Right renal pelvis (tissue), 4 donors: Measurements from ENCODE around the gene ITIH5. TPM values are rescaled to one million over a fixed set of nuclear protein-coding genes. Genes with fewer than 3 reads are reported as not detected.

Experiments used
- DNase-seq, 4 donors: peaks; one replicate each; pipeline ENCODE4 v3.0.0-alpha.2; 2013; ENCODE audit warnings: low read depth in 4 of 4, low spot score in 3 of 4, missing footprints in 1 of 4
- polyA plus RNA-seq, 4 donors: library from polyadenylated mRNA; unstranded; fragments of 120-200 nt; gene quantifications; one replicate each; pipeline ENCODE4 v1.2.1, GENCODE V29; 2013; ENCODE audit not compliant: insufficient read length in 4 of 4

The ITIH5 gene
- polyA plus RNA-seq, 4 donors: 22.0 to 29.1 (median 26.6) TPM

DNA sequence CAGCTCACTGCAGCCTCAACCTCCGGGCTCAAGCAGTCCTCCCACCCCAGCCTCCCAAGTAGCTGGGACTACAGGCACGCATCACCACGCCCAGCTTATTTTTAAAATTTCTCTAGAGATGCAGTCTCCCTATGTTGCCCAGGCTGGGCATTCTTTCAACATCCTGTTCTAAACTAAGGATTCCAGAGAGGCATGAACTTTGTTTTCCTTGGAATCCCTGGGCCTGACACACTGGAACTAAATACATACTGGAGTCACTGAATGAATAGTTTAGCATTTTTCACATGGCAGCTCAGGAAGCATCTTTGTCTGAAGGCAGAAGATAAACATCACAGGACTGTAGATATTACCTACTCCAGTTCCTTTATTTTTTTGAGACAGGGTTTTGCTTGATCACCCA is 108.7 kb downstream of the ITIH5 start:
- no peak for DNase-seq

GRCh38 chr10:7553531-7553930 is 113.2 kb downstream of the ITIH5 start:
- DNase-seq: no peak

DNA sequence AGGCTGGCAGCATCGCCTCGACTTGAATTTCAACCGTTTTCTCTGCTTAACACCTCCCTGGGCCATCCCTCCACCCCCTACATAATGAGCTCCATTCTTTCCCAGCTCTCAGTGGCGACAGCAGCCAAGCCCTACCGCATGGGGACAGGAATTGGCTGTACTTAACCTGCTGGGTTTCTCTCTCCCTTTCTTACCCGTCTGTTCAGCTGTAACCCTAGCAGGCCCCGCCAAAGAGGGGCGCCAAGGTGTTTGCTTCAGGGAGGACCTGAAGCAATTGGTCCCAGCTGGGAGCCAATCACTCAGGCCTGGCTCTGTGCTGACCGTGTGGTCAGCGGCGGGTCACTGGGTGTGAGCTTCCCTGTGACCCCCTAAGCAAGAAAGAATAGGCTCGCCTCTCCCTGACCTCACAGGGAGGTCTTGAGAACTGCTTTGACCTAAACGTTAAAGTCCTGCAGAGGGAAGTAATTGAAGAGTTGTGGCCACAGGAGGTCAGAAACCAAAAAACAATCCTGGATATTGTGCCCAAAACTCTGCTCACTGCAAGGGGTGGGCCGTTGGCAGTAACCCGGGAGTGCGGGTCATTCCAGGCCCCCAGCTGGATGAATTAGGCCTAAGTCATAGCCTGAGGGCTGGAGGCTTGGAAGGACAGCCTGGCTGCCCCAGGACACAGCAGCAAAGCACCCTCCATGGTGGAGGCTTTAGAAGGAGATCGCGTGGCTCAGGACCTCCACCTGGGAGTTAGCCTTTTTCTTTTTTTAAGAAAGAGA is 114.6 kb downstream of the ITIH5 start:
- no peak for DNase-seq

DNA sequence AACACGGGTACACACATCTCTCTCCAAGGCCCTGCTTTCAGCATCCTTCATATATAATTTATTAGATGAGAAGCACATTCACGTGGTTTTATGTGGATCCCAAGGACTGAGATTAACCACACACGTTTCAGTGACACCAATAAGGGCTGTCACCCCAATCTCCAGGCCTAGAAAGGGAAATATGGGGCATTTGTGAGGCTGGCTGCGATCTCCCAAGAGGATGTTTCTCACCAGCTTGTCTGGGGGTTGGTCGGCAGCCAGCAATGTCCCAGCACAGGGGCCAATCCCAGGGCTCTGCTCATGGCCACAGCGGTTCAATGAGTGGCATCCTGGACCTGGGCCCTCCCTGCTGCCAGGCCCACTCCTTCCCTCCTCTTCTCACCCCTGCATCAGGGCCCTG is 115.5 kb downstream of the ITIH5 start:
- DNase-seq: no peak

DNA sequence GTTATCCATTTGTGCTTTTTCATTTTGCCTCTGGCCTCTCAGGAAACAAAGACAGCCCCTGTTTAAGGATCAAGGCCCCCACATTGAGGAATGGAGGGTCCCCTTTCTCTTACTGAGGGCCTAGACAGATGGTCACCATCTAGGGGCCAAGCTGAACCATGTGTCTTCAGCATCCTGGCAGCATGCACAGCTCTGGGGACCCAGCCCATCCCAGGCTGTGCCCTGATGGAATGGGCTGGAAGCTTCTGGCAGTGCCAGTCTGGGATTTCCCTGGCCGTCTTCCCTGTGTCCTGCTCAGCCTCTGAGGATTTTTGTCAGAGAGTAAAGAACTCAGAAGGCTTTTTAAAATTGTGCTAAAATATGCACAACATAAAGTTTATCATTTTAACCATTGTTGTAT is 116.8 kb downstream of the ITIH5 start:
- DNase-seq: no peak

GRCh38 chr10:7547829-7548228 is 118.9 kb downstream of the ITIH5 start:
- no peak for DNase-seq

DNA sequence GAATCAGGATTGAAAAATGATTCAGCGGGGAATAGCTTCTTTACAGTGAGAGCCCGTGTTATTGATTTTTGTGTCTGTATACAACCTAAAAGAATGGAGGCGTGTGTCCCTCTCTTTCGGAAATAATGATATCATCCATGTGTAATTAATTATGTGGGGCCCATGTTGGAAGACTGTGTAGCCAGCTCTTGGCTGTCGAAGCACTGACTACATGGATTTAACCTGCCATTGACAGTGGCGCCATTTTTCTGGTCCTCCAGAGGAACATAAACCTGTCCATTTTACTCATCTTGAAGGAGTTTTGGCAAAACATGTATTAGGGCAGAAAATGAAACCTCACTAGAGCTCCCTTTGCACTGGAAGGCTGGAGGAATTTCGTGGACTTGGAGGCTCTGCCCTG is 119.6 kb downstream of the ITIH5 start:
- no peak for DNase-seq

DNA sequence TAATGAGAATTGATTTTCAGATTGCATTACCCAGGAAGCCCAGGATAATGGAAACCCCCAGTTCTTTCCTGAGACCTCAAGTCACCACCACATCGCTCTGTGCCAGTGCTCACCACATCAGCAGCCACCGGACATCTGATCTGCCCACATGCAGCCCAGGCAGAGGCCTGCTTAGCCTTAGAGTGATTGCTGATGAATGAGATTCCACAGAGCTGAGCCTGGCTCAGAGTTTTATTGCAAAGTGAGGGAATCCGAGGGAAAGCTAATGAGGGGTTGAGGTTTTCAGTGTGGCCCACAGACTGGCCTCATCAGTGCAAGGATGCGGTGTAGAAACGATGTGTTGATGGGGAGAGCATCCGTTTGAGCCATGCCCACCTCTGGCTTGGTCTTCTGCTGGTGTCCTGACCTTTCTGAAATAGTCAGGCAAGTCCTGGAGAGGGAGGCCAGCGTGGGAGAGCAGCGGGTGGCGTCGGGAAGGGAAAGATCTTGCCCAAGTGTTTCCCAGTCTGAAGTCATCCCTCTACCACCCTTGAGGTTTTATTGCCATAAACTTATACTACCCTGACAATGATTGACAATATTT is 120.3 kb downstream of the ITIH5 start:
- DNase-seq: no peak

GRCh38 chr10:7545792-7546191 is 121.0 kb downstream of the ITIH5 start:
- DNase-seq: no peak

DNA sequence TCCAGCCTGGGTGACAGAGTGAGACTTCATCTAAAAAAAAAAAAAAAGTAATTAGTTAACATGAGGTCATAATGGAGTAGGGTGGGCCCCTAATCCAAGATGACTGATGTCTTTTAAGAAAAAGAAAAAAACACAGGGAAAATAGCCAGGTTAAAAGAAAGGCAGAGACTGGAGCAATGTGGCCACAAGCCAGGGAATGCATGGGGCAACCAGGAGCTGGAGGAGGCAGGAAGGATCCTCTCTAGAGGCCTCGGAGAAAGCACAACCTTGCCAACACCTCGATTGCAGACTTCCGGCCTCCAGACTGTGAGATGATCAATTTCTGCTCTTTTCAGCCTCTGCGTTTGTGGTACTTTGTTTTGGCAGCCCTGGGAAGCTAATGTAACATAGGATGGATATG is 121.5 kb downstream of the ITIH5 start:
- no peak for DNase-seq

GRCh38 chr10:7544203-7544602 is 122.6 kb downstream of the ITIH5 start:
- no peak for DNase-seq

DNA sequence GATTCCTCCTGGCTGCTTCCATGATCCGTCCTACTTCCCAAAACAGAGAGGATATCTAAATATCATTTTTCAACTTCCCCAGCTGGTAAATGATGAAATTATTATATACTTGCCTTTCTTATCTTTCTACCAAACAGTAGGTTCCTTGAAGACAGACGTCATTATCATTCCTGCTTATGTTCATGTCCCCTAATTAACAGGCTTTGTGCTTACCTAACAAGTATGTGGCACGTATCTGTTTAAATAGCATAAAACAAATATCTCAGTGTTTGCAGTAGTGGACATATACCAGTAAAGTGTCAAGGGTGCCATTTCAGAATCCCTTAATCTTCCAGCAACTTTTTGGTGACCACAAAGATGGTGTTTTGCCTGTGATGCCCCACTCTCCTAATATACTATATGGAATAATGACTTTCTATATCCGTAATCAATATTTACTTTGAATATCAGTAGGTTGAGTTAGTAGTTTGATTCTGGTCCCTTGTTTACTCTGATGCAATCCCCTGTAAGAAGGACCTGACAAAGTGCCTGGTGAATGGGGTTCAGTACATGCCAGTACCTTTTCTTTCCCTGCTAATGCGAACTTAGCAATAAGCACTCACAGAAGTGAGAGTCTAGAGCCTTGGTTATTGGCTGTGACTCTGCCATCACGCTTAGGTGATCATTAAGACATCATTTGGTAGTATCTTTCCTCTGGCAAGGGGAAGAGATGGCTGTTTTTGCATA is 124.4 kb downstream of the ITIH5 start:
- no peak for DNase-seq

DNA sequence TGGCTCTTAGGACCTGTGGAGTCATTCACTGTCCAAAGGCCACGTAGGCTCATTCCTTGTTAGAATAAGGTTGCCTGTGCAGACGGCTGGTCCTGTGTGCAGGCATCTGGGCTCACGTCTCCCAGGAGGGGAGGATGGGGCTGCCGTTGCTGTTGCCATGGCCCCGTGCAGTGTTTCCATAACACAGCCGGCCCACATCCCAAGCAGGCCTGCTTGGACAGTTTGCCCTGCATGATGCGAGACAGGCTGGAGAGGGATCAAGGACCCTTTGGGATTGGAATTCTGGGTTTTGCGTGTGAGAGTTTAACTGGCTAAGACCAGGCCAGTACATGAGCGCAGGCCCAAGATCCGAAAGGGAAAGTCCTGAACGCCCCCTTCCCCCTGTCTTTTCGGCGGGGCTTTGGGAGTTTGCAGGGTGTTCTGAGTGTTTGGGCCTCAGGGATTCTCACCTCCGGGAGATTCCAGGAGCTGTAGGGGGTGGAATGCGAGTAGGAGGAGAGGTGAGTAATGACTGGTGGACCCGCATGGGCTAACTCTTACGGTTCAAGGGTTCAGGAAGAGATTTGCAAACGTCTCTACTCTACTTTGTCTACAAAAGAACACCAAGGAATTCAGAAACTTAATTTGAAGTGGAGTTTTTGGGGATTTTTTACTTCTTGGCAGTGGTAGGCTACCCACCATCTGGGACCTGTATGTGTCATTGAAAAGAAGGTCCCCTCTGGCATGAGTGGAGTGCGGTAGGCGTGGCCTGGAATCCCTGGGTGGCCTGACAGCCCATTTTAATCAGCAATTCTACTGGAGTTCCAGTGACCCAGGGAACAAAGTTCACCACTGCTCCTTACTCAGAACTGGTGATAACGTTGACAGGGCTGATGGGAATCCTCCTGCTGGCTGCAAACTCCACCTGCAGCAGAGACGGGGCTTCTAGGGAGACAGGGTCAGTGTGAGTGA is 125.4 kb downstream of the ITIH5 start:
- DNase-seq: peak in 3 of 4 donors; percentile 45 to 60 (median 47)

DNA sequence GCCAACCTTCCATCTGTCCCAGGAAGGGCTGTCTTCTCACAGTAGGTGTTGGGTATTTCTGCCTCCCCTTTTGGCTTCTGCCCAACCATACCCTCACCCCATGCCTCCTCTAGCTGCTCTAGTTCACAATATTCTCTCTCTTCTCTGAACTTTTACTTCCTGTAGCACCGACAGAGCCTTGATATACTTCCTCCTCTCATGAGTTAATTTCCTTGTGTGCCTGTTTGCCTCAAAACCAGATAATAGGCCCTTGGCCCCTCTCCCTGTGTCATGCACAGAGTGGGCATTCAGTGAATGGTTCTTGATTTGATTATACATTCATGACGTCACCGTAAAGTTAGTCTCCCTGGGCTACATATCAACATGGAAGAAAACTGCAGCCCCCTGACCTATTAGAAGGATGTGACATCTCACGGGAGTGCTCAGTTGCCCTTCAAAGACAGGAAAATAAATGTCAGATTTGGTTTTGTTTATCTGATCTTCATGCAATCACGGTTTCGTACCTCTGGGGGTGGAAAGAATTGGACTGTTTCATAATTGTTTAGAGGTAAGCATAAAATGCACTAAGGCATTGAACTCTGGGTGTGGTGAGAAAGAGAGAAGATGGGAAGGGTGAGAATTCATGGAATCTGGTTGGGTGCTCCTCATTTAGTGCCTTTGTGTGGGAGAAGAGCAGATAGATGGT is 127.7 kb downstream of the ITIH5 start:
- no peak for DNase-seq

- DNase-seq: no peak
Observed at GRCh38 chr10:7537126-7537525, 129.6 kb downstream of the ITIH5 start.

GRCh38 chr10:7534480-7534852 is 132.3 kb downstream of the ITIH5 start:
- DNase-seq: no peak

DNA sequence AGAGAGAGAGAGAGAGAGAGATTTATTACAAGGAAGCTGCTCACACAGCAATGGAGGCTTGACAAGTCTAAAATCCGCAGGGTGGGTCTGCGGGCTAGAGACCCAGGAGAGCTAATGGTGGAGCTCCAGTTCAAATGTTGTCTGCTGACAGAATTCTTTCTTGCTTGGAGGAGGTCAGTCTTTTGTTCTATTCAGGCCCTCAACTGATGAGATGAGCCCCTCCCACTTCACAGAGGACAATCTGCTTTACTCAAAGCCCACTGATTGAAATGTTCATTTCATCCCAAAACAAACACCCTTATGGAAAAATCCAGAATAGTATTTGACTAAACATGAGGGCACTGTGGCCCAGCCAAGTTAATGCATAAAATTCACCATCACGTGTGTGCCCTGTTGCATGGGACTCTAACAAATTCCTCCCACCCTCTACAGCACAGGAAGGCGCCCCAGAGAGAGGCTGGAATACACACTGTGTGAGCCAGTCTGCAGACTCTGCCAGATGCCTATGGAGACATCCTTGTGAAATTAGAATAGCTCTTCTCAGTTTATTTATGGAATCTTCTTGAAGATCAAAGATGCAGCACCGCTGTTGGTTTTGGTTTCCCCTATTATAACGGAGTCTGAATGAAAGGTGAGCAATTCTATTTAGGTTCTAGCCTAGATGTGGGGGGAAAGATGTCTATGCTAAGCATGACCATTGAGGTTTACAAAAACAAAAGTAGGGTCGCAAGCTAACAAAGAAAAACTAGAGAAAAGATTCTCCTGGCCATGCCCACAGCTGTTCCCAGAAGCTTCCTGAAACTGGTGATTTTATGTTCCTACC is 132.9 kb downstream of the ITIH5 start:
- no peak for DNase-seq

DNA sequence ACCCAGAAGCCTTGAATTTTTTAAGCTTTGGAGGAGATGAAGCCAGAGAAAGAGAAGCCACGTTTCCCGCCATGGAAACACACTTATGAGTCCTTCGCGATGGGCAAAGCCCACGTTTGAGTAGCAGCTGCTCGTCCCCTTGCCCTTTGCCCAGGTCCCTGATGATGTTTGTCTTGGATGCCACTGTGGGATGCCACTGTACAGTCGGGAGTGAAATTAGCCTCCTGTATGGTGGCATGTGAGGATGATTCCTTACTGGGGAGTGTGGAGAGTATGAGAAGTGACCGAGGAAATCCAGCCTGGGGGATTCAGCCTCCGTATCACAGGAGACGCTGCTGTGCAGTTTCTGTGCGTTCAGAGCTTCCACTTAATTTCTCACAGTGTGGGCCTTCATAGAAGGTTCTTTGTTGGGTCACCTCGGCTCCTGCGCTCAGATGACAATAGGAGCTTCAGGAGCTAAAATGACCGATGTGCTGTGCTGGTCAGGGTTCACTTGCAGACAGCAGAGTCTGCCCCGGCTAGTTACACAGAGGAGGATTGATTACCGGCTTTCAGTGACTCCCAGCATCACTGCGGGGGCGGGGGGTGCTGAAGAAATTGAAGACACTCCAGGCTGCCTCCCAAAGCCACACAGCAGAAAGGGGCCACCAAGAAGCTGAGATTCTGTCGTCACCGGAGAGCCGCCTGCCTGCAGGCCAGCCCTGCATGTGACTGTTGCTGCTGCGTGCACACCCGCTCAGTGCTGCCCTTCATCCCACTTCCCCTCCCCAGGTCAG is 133.9 kb downstream of the ITIH5 start:
- DNase-seq: no peak

GRCh38 chr10:7529638-7530037 is 137.1 kb downstream of the ITIH5 start:
- DNase-seq: no peak
